K562 (cell line): ENCODE data around the gene RTF1. TPM values are rescaled to one million over a fixed set of nuclear protein-coding genes. Genes with fewer than 3 reads are reported as not detected.

Source experiments
- ATAC-seq: fragments of 200-7000 bp; cut with Tn5 transposase; 3 replicates; pipeline ENCODE4 v1.9.1; 2020; ENCODE audit warnings: moderate library complexity
- BruUV-seq: library from RNA; stranded (reverse); fragments of 400-500 nt; replicated peaks from 2 replicates; lab custom pipeline; 2021; lab: Mats Ljungman, UMichigan
- CTCF ChIA-PET: fragments of 300-600 bp; formaldehyde crosslinking; extraction: SDS; loops from one replicate; lab custom pipeline; 2021; ENCODE audit warnings: low intra/inter-chr PET ratio; lab: Yijun Ruan, JAX
- POLR2A ChIA-PET: fragments of 300-600, 350-650 bp; sonication (Branson Sonifier 250); formaldehyde crosslinking; extraction: SDS; loops from one replicate; lab custom pipeline; 2021; ENCODE audit warnings: antibody characterized with exemption, inconsistent platforms; lab: Yijun Ruan, JAX
- DNase-seq, 4 experiments: peaks; one replicate each; pipeline versions ENCODE4 v3.0.0 to v3.0.0-alpha.2; 2011 to 2018; ENCODE audit warnings: low spot score in 3 of 4, mixed read lengths in 3 of 4; ENCODE audit errors: extremely low read depth in 1 of 4
- FAIRE-seq: peaks from 2 replicates; lab custom pipeline; 2011; peaks lifted over from hg19 to GRCh38; lab: Jason Lieb, UNC
- H2AFZ ChIP-seq: 2 replicates; pipeline ENCODE4 v1.6.0; 2011; ENCODE audit warnings: low read depth, low read length, control low read depth, inconsistent platforms
- H3K27ac ChIP-seq: fragments of 200-600 bp; 3 replicates; pipeline ENCODE4 v1.8.0; 2011; ENCODE audit warnings: low read depth, mild to moderate bottlenecking, control low read depth, inconsistent platforms, low read length, moderate library complexity, mixed read lengths; ENCODE audit errors: extremely low read depth
- H3K27me3 ChIP-seq, 2 experiments: fragments of 300-600 bp in 1 of 2; 2 replicates in 1 of 2; 3 replicates in 1 of 2; pipeline versions ENCODE4 v1.6.0 to v1.8.0; 2011; ENCODE audit warnings: inconsistent platforms in 2 of 2, low read length in 2 of 2, mild to moderate bottlenecking in 1 of 2, mixed read lengths in 1 of 2, moderate library complexity in 1 of 2; ENCODE audit not compliant: control insufficient read depth in 2 of 2, insufficient read depth in 2 of 2
- H3K36me3 ChIP-seq: fragments of 300-600 bp; 3 replicates; pipeline ENCODE4 v1.8.0; 2011; ENCODE audit warnings: mild to moderate bottlenecking, low read length, inconsistent platforms; ENCODE audit not compliant: control insufficient read depth, insufficient read depth
- H3K4me1 ChIP-seq, 2 experiments: fragments of 200-600 bp in 1 of 2; replicated peaks in 1 of 2; 2 replicates in 1 of 2; 3 replicates in 1 of 2; pipeline versions ENCODE4 v1.5.1 to v1.8.0; 2011; ENCODE audit warnings: inconsistent platforms in 2 of 2, low read length in 2 of 2, mild to moderate bottlenecking in 1 of 2, mixed read lengths in 1 of 2, moderate library complexity in 1 of 2; ENCODE audit not compliant: control insufficient read depth in 2 of 2, insufficient read depth in 2 of 2
- H3K4me2 ChIP-seq: 2 replicates; pipeline ENCODE4 v1.6.1; 2011; ENCODE audit warnings: low read length, control low read depth, inconsistent platforms, mixed read lengths; ENCODE audit not compliant: insufficient read depth
- H3K4me3 ChIP-seq: fragments of 200-600 bp; sonication (generic), shearing (Covaris generic); 2 replicates; pipeline ENCODE4 v1.5.1; 2016; ENCODE audit warnings: control low read depth, inconsistent platforms
- H3K79me2 ChIP-seq: fragments of 200-600 bp; 3 replicates; pipeline ENCODE4 v1.8.0; 2011; ENCODE audit warnings: low read length, inconsistent platforms; ENCODE audit not compliant: control insufficient read depth, insufficient read depth
- H3K9ac ChIP-seq, 2 experiments: 2 replicates each; pipeline versions ENCODE4 v1.6.0 to v1.6.1; 2011; ENCODE audit warnings: low read depth in 2 of 2, low read length in 2 of 2, control low read depth in 1 of 2, inconsistent platforms in 1 of 2, mild to moderate bottlenecking in 1 of 2, mixed read lengths in 1 of 2; ENCODE audit not compliant: insufficient read depth in 1 of 2
- H3K9me1 ChIP-seq: one replicate; pipeline ENCODE4 v1.6.0; 2011; ENCODE audit warnings: inconsistent platforms, mild to moderate bottlenecking, low read length, moderate library complexity; ENCODE audit not compliant: control insufficient read depth, insufficient read depth
- H3K9me3 ChIP-seq: replicated peaks from 2 replicates; pipeline ENCODE4 v1.5.1; 2011; ENCODE audit warnings: low read depth, low read length, inconsistent platforms; ENCODE audit not compliant: control insufficient read depth, insufficient read depth
- H4K20me1 ChIP-seq: replicated peaks from 2 replicates; pipeline ENCODE4 v1.6.1; 2011; ENCODE audit warnings: low read length, inconsistent platforms, mixed read lengths; ENCODE audit not compliant: control insufficient read depth, insufficient read depth
- WGBS: fragments of 100-300 bp; shearing (Covaris generic); methylation state at CpG from one replicate; pipeline ENCODE4 v1.1.6; 2016; ENCODE audit warnings: low coverage, mixed read lengths; ENCODE audit not compliant: insufficient coverage; ENCODE audit errors: missing lambda C conversion rate; 5-methylcytosine and 5-hydroxymethylcytosine counted together
- in situ Hi-C: fragments of 300-500 bp; cut with MboI; formaldehyde crosslinking; loops from 4 replicates; pipeline ENCODE4 v1.15.0; 2018; ENCODE audit warnings: inconsistent platforms, mixed read lengths
- intact Hi-C: fragments of 100-400 bp; cut with micrococcal nuclease; formaldehyde crosslinking; loops from 2 replicates; pipeline ENCODE4 v1.14.2; 2022
- polyA plus RNA-seq, 8 experiments: library from polyadenylated mRNA; depleted of rRNA in 4 of 8; stranded (reverse) in 5 of 8; unstranded in 3 of 8; fragments of >200 nt; fragmentation: Nextera tagmentation in 2 of 8; fragmentation: Illumina TruSeq in 1 of 8; extraction: Ambion mirVana in 2 of 8; extraction: Trizol in 1 of 8; gene quantifications; 2 replicates each; pipeline versions ENCODE4 v1.2.1 to v1.2.3, GENCODE V29; 2011 to 2014; ENCODE audit warnings: inconsistent platforms in 1 of 8, missing spikeins in 1 of 8
- total RNA-seq, 7 experiments: library from RNA; depleted of rRNA in 6 of 7; stranded (reverse); fragments of >200 nt in 6 of 7; fragmentation: Illumina TruSeq in 2 of 7; extraction: Trizol in 2 of 7; gene quantifications; 2 replicates each; pipeline versions ENCODE4 v1.2.1 to v1.2.3, GENCODE V29; 2011 to 2021; ENCODE audit warnings: low replicate concordance in 1 of 7
- TF ChIP-seq, protein P1 (sequence below): fragments of 450-650 bp; IDR thresholded peaks from 2 replicates; pipeline ENCODE4 v1.6.1; 2016; ENCODE audit warnings: borderline replicate concordance

Gene RTF1
- total and polyA plus RNA-seq, 9 of the 15 experiments (the other 6 are each of a cell fraction or from before 2014, with no cell fraction given): 7.6 to 69.5 (median 31.5) TPM

DNA sequence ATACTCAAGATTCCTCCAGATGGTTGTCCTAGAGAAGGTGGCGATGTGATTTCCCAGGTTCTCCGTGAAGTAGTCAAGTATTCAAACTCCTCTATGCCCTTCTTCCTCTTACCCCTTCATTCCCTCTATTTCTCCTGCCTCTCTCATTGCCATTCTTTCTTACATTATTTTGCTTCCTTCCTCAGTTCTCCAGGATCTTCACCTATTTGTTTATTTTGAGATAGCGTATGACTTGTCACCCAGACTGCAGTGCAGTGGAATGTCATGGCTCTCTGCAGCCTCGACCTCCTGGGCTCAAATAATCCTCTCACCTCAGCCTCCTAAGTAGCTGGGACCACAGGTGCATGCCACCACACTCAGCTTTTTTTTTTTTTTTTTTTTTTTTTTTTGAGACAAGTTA, 75.0 kb downstream of the RTF1 start:
- no peak for FAIRE-seq

More for the DNA sequence above, 75.0 kb downstream of the RTF1 start:
- Histone ChIP-seq H3K4me2 (no peak overlapping the region), H3K4me3 (no peak overlapping the region), H2AFZ (no peak overlapping the region), H4K20me1 (no peaks in the 10 kb centered on the region), H3K9me3 (no peaks in the 10 kb centered on the region), H3K79me2 (peaks cover 30% of the 10 kb centered on the region), H3K9ac (0 out of 4 replicates have a peak overlapping the region, but pooled peaks of 1 of the 2 experiments have one; percentile 22), H3K36me3 (peaks cover 3% of the 10 kb centered on the region; the same call in 1 of the 3 replicates), H3K4me1 (peaks cover 23 to 45% of the 10 kb centered on the region in 2 experiments), H3K27ac (no peak overlapping the region), H3K9me1 (no peaks in the 10 kb centered on the region), H3K27me3 (no peaks in the 10 kb centered on the region)
- WGBS: 79% methylated on average over 4 of the region's 4 CpGs
- intact Hi-C loops: loop anchor here (5.0 kb wide), 1 partner anchor 480 kb away; the partner anchor contains the start of gene EHD4
- TF ChIP-seq, protein P1, sequence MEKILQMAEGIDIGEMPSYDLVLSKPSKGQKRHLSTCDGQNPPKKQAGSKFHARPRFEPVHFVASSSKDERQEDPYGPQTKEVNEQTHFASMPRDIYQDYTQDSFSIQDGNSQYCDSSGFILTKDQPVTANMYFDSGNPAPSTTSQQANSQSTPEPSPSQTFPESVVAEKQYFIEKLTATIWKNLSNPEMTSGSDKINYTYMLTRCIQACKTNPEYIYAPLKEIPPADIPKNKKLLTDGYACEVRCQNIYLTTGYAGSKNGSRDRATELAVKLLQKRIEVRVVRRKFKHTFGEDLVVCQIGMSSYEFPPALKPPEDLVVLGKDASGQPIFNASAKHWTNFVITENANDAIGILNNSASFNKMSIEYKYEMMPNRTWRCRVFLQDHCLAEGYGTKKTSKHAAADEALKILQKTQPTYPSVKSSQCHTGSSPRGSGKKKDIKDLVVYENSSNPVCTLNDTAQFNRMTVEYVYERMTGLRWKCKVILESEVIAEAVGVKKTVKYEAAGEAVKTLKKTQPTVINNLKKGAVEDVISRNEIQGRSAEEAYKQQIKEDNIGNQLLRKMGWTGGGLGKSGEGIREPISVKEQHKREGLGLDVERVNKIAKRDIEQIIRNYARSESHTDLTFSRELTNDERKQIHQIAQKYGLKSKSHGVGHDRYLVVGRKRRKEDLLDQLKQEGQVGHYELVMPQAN: no peak
- CTCF ChIA-PET: no interaction called here
- no peak for ATAC-seq
- in situ Hi-C loops: no loop called here
- BruUV-seq: no TSS peak
- DNase-seq: no peak
- POLR2A ChIA-PET: no interaction called here
